Measurements from ENCODE around the gene NLRX1. TPM values are rescaled to one million over a fixed set of nuclear protein-coding genes. Genes with fewer than 3 reads are reported as not detected.

The NLRX1 gene
- total RNA-seq, 1 experiment from 2014 or later, result 25.2 TPM

DNA sequence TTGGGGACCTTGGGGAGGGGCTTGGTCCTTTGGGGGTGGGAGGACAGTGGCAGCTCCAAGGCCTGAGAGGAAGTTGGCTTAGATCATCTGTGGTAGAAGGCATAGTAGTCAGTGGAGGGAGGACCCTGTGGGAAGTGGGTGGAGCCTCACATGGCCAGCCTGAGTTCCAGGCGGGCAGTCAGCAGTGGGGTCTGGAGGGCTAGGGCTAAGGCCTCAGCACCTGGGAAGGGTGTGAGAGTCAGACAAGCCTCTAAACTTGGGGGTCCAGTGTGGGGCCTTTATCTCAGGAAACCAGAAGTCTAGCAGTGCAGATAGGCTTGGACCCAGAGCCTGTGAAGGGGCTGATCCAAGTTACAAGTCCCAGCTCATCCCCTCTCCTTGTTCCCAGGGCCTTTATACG is 4.0 kb downstream of the NLRX1 start:
- Histone ChIP-seq H3K36me3 (ENCODE audit: control insufficient read depth, insufficient read depth, low read length) (no peaks in the 10 kb centered on the region), H3K4me1 (ENCODE audit: control insufficient read depth, insufficient read depth, low read length) (peaks cover 8% of the 10 kb centered on the region), H3K4me3 (ENCODE audit: low read depth in 2 of 2, low read length in 2 of 2) (no peak overlapping the region), H3K9me3 (ENCODE audit: control insufficient read depth, insufficient read depth, low read depth, low read length) (no peaks in the 10 kb centered on the region), H3K27me3 (ENCODE audit: control insufficient read depth, insufficient read depth, low read length) (no peaks in the 10 kb centered on the region), H3K27ac (ENCODE audit: low read length) (no peak overlapping the region)
- TF ChIP-seq, protein P1, sequence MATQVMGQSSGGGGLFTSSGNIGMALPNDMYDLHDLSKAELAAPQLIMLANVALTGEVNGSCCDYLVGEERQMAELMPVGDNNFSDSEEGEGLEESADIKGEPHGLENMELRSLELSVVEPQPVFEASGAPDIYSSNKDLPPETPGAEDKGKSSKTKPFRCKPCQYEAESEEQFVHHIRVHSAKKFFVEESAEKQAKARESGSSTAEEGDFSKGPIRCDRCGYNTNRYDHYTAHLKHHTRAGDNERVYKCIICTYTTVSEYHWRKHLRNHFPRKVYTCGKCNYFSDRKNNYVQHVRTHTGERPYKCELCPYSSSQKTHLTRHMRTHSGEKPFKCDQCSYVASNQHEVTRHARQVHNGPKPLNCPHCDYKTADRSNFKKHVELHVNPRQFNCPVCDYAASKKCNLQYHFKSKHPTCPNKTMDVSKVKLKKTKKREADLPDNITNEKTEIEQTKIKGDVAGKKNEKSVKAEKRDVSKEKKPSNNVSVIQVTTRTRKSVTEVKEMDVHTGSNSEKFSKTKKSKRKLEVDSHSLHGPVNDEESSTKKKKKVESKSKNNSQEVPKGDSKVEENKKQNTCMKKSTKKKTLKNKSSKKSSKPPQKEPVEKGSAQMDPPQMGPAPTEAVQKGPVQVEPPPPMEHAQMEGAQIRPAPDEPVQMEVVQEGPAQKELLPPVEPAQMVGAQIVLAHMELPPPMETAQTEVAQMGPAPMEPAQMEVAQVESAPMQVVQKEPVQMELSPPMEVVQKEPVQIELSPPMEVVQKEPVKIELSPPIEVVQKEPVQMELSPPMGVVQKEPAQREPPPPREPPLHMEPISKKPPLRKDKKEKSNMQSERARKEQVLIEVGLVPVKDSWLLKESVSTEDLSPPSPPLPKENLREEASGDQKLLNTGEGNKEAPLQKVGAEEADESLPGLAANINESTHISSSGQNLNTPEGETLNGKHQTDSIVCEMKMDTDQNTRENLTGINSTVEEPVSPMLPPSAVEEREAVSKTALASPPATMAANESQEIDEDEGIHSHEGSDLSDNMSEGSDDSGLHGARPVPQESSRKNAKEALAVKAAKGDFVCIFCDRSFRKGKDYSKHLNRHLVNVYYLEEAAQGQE (IDR thresholded peaks at IDR 0.05; ENCODE audit: insufficient read depth in 1 of 2, low read depth in 2 of 2, low read length in 1 of 2), result no peak
- TF ChIP-seq TCF7L2 (IDR thresholded peaks at IDR 0.05; ENCODE audit: low read depth, low read length) (no peak), POLR2AphosphoS5 (IDR thresholded peaks at IDR 0.05; ENCODE audit: low read depth, low read length) (no peak), SIN3A (IDR thresholded peaks at IDR 0.05; ENCODE audit: borderline replicate concordance, insufficient read depth, low read depth, low read length) (no peak)
- TF ChIP-seq, protein P2, sequence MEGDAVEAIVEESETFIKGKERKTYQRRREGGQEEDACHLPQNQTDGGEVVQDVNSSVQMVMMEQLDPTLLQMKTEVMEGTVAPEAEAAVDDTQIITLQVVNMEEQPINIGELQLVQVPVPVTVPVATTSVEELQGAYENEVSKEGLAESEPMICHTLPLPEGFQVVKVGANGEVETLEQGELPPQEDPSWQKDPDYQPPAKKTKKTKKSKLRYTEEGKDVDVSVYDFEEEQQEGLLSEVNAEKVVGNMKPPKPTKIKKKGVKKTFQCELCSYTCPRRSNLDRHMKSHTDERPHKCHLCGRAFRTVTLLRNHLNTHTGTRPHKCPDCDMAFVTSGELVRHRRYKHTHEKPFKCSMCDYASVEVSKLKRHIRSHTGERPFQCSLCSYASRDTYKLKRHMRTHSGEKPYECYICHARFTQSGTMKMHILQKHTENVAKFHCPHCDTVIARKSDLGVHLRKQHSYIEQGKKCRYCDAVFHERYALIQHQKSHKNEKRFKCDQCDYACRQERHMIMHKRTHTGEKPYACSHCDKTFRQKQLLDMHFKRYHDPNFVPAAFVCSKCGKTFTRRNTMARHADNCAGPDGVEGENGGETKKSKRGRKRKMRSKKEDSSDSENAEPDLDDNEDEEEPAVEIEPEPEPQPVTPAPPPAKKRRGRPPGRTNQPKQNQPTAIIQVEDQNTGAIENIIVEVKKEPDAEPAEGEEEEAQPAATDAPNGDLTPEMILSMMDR (IDR thresholded peaks at IDR 0.05), result no peak
- POLR2A ChIA-PET, result no interaction called here
- CTCF ChIA-PET, result no interaction called here
- no peak for ATAC-seq
- no TSS peak for BruUV-seq (replicated peaks)
- intact Hi-C loops (cut with micrococcal nuclease; ENCODE audit: unreplicated experiment), result no loop called here
- no peak for DNase-seq (ENCODE audit: low read depth, low spot score)
- in situ Hi-C loops (cut with HindIII; ENCODE audit: low pct_unique_long_range_greater_than_20kb, low sequenced_read_pairs), result no loop called here

- intact Hi-C loops (cut with micrococcal nuclease; ENCODE audit: unreplicated experiment), result no loop called here
- no peak for ATAC-seq
- BruUV-seq (replicated peaks), result no TSS peak
- no peak for DNase-seq (ENCODE audit: low read depth, low spot score)
- no peak for TF ChIP-seq SIN3A (IDR thresholded peaks at IDR 0.05; ENCODE audit: borderline replicate concordance, insufficient read depth, low read depth, low read length)
- no peak for TF ChIP-seq TCF7L2 (IDR thresholded peaks at IDR 0.05; ENCODE audit: low read depth, low read length)
- TF ChIP-seq, protein P2 (IDR thresholded peaks at IDR 0.05), result no peak
- no peak for TF ChIP-seq POLR2AphosphoS5 (IDR thresholded peaks at IDR 0.05; ENCODE audit: low read depth, low read length)
- TF ChIP-seq, protein P1 (IDR thresholded peaks at IDR 0.05; ENCODE audit: insufficient read depth in 1 of 2, low read depth in 2 of 2, low read length in 1 of 2), result no peak
- H3K9me3 ChIP-seq (ENCODE audit: control insufficient read depth, insufficient read depth, low read depth, low read length), result no peaks in the 10 kb centered on the region
- ChIA-PET POLR2A (interaction anchor here (0.6 kb wide), 1 partner anchor 51 kb away, joined by 4 read pairs; no protein-coding TSS in a partner anchor), CTCF (no interaction called here)
- H3K4me3 ChIP-seq (ENCODE audit: low read depth in 2 of 2, low read length in 2 of 2), result no peak overlapping the region
- 0 out of 2 replicates have a peak, but pooled peaks cover 3% of the 10 kb centered on the region for H3K4me1 ChIP-seq (ENCODE audit: control insufficient read depth, insufficient read depth, low read length)
- H3K27ac ChIP-seq (ENCODE audit: low read length), result no peak overlapping the region
- H3K36me3 ChIP-seq (ENCODE audit: control insufficient read depth, insufficient read depth, low read length), result no peaks in the 10 kb centered on the region
- no peaks in the 10 kb centered on the region for H3K27me3 ChIP-seq (ENCODE audit: control insufficient read depth, insufficient read depth, low read length)
- in situ Hi-C loops (cut with HindIII; ENCODE audit: low pct_unique_long_range_greater_than_20kb, low sequenced_read_pairs), result no loop called here
Observed at GRCh38 chr11:119173453-119173852, 4.9 kb downstream of the NLRX1 start.

Data from Panc1 (cell line).